ENCODE results near the gene PZP.

DNA sequence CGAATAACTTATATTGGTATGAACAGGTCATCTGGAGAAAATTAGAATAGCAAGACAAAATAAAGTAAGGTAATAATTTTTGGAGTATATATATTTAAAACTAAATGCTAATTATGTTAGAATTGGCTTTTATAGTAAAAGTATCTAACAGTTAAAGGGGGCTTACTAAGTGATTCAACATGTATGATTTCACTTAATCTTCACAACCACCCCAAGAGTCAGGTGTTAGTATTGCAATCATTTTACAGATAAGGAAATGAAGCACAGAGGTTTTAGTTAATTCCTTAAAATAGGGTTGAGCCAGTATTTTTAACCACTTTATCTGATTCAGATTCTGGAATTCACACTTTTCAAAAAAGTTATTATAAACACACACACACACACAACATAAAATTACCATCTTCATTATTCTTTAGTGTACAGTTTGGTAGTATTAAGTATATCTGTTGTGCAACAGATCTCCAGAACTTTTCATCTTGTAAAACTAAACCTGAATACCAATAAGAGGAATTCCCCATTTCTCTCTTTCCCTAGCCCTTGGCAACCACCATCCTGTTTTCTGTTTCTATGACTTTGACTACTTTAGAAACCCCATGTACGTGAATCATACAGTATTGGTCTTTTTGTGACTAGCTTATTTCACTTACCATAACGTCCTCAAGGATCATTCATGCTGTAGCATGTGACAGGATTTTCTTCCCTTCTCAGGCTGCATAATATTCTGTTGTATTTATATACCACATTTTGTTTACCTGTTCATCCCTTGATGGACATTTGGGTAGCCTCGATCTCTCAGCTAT is 104.9 kb downstream of the PZP start:
- TF ChIP-seq POLR2A (IDR thresholded peaks at IDR 0.05), result no peak
- TF ChIP-seq, protein P1, sequence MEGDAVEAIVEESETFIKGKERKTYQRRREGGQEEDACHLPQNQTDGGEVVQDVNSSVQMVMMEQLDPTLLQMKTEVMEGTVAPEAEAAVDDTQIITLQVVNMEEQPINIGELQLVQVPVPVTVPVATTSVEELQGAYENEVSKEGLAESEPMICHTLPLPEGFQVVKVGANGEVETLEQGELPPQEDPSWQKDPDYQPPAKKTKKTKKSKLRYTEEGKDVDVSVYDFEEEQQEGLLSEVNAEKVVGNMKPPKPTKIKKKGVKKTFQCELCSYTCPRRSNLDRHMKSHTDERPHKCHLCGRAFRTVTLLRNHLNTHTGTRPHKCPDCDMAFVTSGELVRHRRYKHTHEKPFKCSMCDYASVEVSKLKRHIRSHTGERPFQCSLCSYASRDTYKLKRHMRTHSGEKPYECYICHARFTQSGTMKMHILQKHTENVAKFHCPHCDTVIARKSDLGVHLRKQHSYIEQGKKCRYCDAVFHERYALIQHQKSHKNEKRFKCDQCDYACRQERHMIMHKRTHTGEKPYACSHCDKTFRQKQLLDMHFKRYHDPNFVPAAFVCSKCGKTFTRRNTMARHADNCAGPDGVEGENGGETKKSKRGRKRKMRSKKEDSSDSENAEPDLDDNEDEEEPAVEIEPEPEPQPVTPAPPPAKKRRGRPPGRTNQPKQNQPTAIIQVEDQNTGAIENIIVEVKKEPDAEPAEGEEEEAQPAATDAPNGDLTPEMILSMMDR (IDR thresholded peaks at IDR 0.05), result no peak
